Measurements from ENCODE around the gene USP36. TPM values are rescaled to one million over a fixed set of nuclear protein-coding genes. Genes with fewer than 3 reads are reported as not detected.
A peak's percentile ranks its signal among the peaks of the same experiment; 100 is the strongest.

Gene USP36
- total RNA-seq, 1 experiment from 2014 or later: 113 TPM

DNA sequence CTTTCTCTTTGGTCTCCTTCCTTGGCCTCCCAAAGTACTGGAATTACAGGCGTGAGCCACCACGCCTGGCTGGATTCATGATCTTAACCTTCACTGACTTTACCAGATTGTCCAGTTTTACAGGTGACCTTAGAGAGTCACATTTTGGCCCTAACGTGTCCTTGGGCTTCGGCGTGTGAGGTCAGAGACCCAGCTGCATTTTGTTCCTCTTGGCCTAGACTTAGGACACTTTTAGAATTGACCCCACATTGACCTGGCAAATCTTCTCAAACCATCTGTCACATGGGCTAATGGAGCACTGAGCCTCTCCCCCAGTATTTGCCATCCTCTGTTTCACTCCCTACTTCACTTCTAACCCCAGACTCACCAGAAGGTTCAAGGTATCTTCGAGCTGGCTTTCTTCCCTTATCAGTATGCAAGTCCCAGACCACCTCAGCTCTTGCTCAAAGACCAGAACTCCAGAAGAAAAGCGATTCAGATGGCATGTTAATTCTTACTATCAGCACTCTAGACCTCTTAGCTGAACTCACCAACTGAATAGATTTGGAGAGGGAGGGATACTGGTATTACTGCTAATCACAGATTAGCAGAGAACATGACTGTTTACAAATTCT, 56.8 kb downstream of the USP36 start:
- CTCF ChIA-PET: no interaction called here
- no TSS peak for BruUV-seq (replicated peaks)
- TF ChIP-seq, protein P1, sequence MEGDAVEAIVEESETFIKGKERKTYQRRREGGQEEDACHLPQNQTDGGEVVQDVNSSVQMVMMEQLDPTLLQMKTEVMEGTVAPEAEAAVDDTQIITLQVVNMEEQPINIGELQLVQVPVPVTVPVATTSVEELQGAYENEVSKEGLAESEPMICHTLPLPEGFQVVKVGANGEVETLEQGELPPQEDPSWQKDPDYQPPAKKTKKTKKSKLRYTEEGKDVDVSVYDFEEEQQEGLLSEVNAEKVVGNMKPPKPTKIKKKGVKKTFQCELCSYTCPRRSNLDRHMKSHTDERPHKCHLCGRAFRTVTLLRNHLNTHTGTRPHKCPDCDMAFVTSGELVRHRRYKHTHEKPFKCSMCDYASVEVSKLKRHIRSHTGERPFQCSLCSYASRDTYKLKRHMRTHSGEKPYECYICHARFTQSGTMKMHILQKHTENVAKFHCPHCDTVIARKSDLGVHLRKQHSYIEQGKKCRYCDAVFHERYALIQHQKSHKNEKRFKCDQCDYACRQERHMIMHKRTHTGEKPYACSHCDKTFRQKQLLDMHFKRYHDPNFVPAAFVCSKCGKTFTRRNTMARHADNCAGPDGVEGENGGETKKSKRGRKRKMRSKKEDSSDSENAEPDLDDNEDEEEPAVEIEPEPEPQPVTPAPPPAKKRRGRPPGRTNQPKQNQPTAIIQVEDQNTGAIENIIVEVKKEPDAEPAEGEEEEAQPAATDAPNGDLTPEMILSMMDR (IDR thresholded peaks at IDR 0.05): no peak
- no peak for TF ChIP-seq POLR2AphosphoS5 (IDR thresholded peaks at IDR 0.05; ENCODE audit: low read depth, low read length)
- no peak for TF ChIP-seq SIN3A (IDR thresholded peaks at IDR 0.05; ENCODE audit: borderline replicate concordance, insufficient read depth, low read depth, low read length)
- no peak for TF ChIP-seq TCF7L2 (IDR thresholded peaks at IDR 0.05; ENCODE audit: low read depth, low read length)
- TF ChIP-seq, protein P2, sequence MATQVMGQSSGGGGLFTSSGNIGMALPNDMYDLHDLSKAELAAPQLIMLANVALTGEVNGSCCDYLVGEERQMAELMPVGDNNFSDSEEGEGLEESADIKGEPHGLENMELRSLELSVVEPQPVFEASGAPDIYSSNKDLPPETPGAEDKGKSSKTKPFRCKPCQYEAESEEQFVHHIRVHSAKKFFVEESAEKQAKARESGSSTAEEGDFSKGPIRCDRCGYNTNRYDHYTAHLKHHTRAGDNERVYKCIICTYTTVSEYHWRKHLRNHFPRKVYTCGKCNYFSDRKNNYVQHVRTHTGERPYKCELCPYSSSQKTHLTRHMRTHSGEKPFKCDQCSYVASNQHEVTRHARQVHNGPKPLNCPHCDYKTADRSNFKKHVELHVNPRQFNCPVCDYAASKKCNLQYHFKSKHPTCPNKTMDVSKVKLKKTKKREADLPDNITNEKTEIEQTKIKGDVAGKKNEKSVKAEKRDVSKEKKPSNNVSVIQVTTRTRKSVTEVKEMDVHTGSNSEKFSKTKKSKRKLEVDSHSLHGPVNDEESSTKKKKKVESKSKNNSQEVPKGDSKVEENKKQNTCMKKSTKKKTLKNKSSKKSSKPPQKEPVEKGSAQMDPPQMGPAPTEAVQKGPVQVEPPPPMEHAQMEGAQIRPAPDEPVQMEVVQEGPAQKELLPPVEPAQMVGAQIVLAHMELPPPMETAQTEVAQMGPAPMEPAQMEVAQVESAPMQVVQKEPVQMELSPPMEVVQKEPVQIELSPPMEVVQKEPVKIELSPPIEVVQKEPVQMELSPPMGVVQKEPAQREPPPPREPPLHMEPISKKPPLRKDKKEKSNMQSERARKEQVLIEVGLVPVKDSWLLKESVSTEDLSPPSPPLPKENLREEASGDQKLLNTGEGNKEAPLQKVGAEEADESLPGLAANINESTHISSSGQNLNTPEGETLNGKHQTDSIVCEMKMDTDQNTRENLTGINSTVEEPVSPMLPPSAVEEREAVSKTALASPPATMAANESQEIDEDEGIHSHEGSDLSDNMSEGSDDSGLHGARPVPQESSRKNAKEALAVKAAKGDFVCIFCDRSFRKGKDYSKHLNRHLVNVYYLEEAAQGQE (IDR thresholded peaks at IDR 0.05; ENCODE audit: insufficient read depth in 1 of 2, low read depth in 2 of 2, low read length in 1 of 2): no peak
- POLR2A ChIA-PET: interaction anchor here (0.9 kb wide), 1 partner anchor 156 kb away, joined by 9 read pairs; no protein-coding TSS in a partner anchor
- intact Hi-C loops (cut with micrococcal nuclease; ENCODE audit: unreplicated experiment): no loop called here
- ATAC-seq (no peak), DNase-seq (ENCODE audit: low read depth, low spot score) (no peak)
- H3K36me3 ChIP-seq (ENCODE audit: control insufficient read depth, insufficient read depth, low read length): no peaks in the 10 kb centered on the region; the same call in 1 of the 2 replicates
- H3K4me3 ChIP-seq (ENCODE audit: low read depth in 2 of 2, low read length in 2 of 2): no peak overlapping the region
- in situ Hi-C loops (cut with HindIII; ENCODE audit: low pct_unique_long_range_greater_than_20kb, low sequenced_read_pairs): no loop called here
- no peaks in the 10 kb centered on the region for H3K27me3 ChIP-seq (ENCODE audit: control insufficient read depth, insufficient read depth, low read length)
- no peaks in the 10 kb centered on the region for H3K9me3 ChIP-seq (ENCODE audit: control insufficient read depth, insufficient read depth, low read depth, low read length)
- H3K4me1 ChIP-seq (ENCODE audit: control insufficient read depth, insufficient read depth, low read length): peaks cover 12% of the 10 kb centered on the region
- H3K27ac ChIP-seq (ENCODE audit: low read length): peak overlapping the region; percentile 19; the same call in 1 of the 2 replicates

DNA sequence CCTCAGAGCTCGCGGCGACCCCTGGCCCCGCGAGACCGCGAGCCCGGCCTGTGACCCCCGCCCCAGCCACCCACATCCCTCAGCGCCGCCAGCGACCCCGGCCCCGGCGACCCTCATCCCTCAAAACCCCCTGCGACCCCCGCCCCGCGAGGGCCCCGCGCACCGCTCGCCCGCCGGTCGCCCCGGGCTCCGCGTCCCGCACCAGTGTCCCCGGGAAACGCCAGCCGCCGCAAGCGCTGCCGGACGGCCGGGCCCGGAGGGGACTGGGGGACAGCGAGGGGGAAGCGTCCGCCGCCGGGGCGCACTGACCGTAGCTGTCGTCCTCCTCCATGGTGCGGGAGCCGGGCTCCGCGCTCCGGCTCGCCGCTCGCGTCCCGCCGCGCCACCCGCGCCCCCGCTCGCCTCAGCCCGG, 58.7 kb downstream of the USP36 start, which contains the start of gene CYTH1:
TSS of gene CYTH1 (minus strand) at position 381 of the 412 bp plus-strand sequence. CDS start at position 331, 50 bp downstream.
- peak within 1 kb of the TSS; percentile 95 for H3K27ac ChIP-seq (ENCODE audit: low read length)
- intact Hi-C loops (cut with micrococcal nuclease; ENCODE audit: unreplicated experiment): no loop called here
- in situ Hi-C loops (cut with HindIII; ENCODE audit: low pct_unique_long_range_greater_than_20kb, low sequenced_read_pairs): no loop called here
- H3K27me3 ChIP-seq (ENCODE audit: control insufficient read depth, insufficient read depth, low read length): no peaks in the 10 kb centered on the region
- DNase-seq (ENCODE audit: low read depth, low spot score): no peak
- peaks cover 12% of the 10 kb centered on the region for H3K4me1 ChIP-seq (ENCODE audit: control insufficient read depth, insufficient read depth, low read length)
- no TSS peak for BruUV-seq (replicated peaks)
- POLR2A ChIA-PET: no interaction called here
- no peaks in the 10 kb centered on the region; the same call in 1 of the 2 replicates for H3K36me3 ChIP-seq (ENCODE audit: control insufficient read depth, insufficient read depth, low read length)
- H3K9me3 ChIP-seq (ENCODE audit: control insufficient read depth, insufficient read depth, low read depth, low read length): no peaks in the 10 kb centered on the region
- CTCF ChIA-PET: no interaction called here
- no peak for TF ChIP-seq TCF7L2 (IDR thresholded peaks at IDR 0.05; ENCODE audit: low read depth, low read length)
- peak; percentile 57; the same call in 1 of the 2 replicates for TF ChIP-seq SIN3A (IDR thresholded peaks at IDR 0.05; ENCODE audit: borderline replicate concordance, insufficient read depth, low read depth, low read length)
- TF ChIP-seq, protein P1 (IDR thresholded peaks at IDR 0.05): no peak
- no peak for TF ChIP-seq POLR2AphosphoS5 (IDR thresholded peaks at IDR 0.05; ENCODE audit: low read depth, low read length)
- TF ChIP-seq, protein P2 (IDR thresholded peaks at IDR 0.05; ENCODE audit: insufficient read depth in 1 of 2, low read depth in 2 of 2, low read length in 1 of 2): no peak
- H3K4me3 ChIP-seq (ENCODE audit: low read depth in 2 of 2, low read length in 2 of 2): peak within 1 kb of the TSS; percentile 69 to 77
- ATAC-seq: peak; percentile 48
